Neural cell (in vitro differentiated cells): ENCODE measurements around the gene PTGFR. TPM values are rescaled to one million over a fixed set of nuclear protein-coding genes. Genes with fewer than 3 reads are reported as not detected.

Experiments
- H2AFZ ChIP-seq: fragments of 200-600, 300-800 bp; sonication (generic), shearing (Covaris generic); 2 replicates; pipeline ENCODE4 v1.6.0; 2014; ENCODE audit warnings: low read depth, mild to moderate bottlenecking, antibody characterized with exemption, low read length, moderate library complexity
- H3F3A ChIP-seq: fragments of 200-600 bp; shearing (Covaris generic); 2 replicates; pipeline ENCODE4 v1.6.1; 2016; ENCODE audit warnings: mild to moderate bottlenecking, moderate library complexity, mixed read lengths, antibody characterized with exemption, low read length; ENCODE audit not compliant: insufficient read depth, poor library complexity, severe bottlenecking
- H3K27ac ChIP-seq: fragments of 200-600, 300-800 bp; sonication (generic), shearing (Covaris generic); 2 replicates; pipeline ENCODE4 v1.5.1; 2014; ENCODE audit warnings: mild to moderate bottlenecking, low read length, moderate library complexity
- H3K27me3 ChIP-seq: fragments of 300-800, 200-600 bp; sonication (generic), shearing (Covaris generic); 2 replicates; pipeline ENCODE4 v1.6.0; 2014; ENCODE audit warnings: mild to moderate bottlenecking, low read depth, low read length, moderate library complexity; ENCODE audit not compliant: insufficient read depth
- H3K36me3 ChIP-seq: fragments of 300-800, 200-600 bp; sonication (generic), shearing (Covaris generic); 2 replicates; pipeline ENCODE4 v1.5.1; 2014; ENCODE audit warnings: mild to moderate bottlenecking, antibody characterized with exemption, low read length, moderate library complexity; ENCODE audit not compliant: insufficient read depth
- H3K4me2 ChIP-seq: fragments of 300-800, 200-600 bp; sonication (generic), shearing (Covaris generic); 2 replicates; pipeline ENCODE4 v1.6.0; 2014; ENCODE audit warnings: mild to moderate bottlenecking, low read length
- H3K4me3 ChIP-seq: fragments of 300-800, 200-600 bp; sonication (generic), shearing (Covaris generic); 2 replicates; pipeline ENCODE4 v1.5.1; 2014; ENCODE audit warnings: mild to moderate bottlenecking, low read length, moderate library complexity
- H3K79me2 ChIP-seq: fragments of 200-600 bp; shearing (Covaris generic); replicated peaks from 2 replicates; pipeline ENCODE4 v1.6.0; 2014; ENCODE audit warnings: mild to moderate bottlenecking, low read length, moderate library complexity; ENCODE audit not compliant: insufficient read depth
- H3K9ac ChIP-seq: fragments of 300-800, 200-600 bp; sonication (generic), shearing (Covaris generic); 2 replicates; pipeline ENCODE4 v1.6.1; 2016; ENCODE audit warnings: mild to moderate bottlenecking, low read length, mixed read lengths
- H3K9me2 ChIP-seq: fragments of 200-600 bp; shearing (Covaris generic); 2 replicates; pipeline ENCODE4 v1.6.1; 2016; ENCODE audit warnings: mild to moderate bottlenecking, low read length, mixed read lengths; ENCODE audit not compliant: insufficient read depth
- H3K9me3 ChIP-seq: fragments of 200-600, 300-800 bp; sonication (generic), shearing (Covaris generic); 2 replicates; pipeline ENCODE4 v1.6.1; 2016; ENCODE audit warnings: mild to moderate bottlenecking, mixed run types, low read length, moderate library complexity, mixed read lengths
- H4K20me1 ChIP-seq: fragments of 200-600 bp; shearing (Covaris generic); 2 replicates; pipeline ENCODE4 v1.6.1; 2016; ENCODE audit warnings: mild to moderate bottlenecking, mixed run types; ENCODE audit not compliant: insufficient read depth
- CTCF ChIP-seq: fragments of 450-650 bp; IDR thresholded peaks from 2 replicates; pipeline ENCODE4 v1.5.1; 2014; ENCODE audit warnings: antibody characterized with exemption, mild to moderate bottlenecking, moderate library complexity; ENCODE audit not compliant: poor library complexity, severe bottlenecking
- EP300 ChIP-seq: fragments of 450-650 bp; conservative IDR thresholded peaks from 2 replicates; pipeline ENCODE4 v1.6.1; 2014; ENCODE audit warnings: antibody characterized with exemption, mild to moderate bottlenecking, moderate library complexity; ENCODE audit not compliant: poor library complexity, severe bottlenecking
- EZH2 ChIP-seq: fragments of 200-600, 300-800 bp; shearing (Covaris generic), sonication (generic); IDR thresholded peaks from 2 replicates; pipeline ENCODE4 v1.6.1; 2014; ENCODE audit warnings: antibody characterized with exemption, low read length, borderline replicate concordance, mild to moderate bottlenecking; ENCODE audit not compliant: insufficient read depth, poor library complexity, severe bottlenecking
- MXI1 ChIP-seq: fragments of 450-650 bp; conservative IDR thresholded peaks from 2 replicates; pipeline ENCODE4 v1.6.1; 2014; ENCODE audit warnings: antibody characterized with exemption, mild to moderate bottlenecking; ENCODE audit not compliant: poor library complexity, severe bottlenecking
- POLR2AphosphoS5 ChIP-seq: IDR thresholded peaks from 2 replicates; pipeline ENCODE4 v1.6.1; 2012
- RAD21 ChIP-seq: fragments of 450-650 bp; conservative IDR thresholded peaks from 2 replicates; pipeline ENCODE4 v1.6.1; 2014; ENCODE audit warnings: antibody characterized with exemption, mild to moderate bottlenecking, moderate library complexity
- REST ChIP-seq: IDR thresholded peaks from 2 replicates; pipeline ENCODE4 v1.6.1; 2012; ENCODE audit warnings: borderline replicate concordance
- SMC3 ChIP-seq: fragments of 450-650 bp; conservative IDR thresholded peaks from 2 replicates; pipeline ENCODE4 v1.6.1; 2014; ENCODE audit warnings: antibody characterized with exemption, mild to moderate bottlenecking, moderate library complexity; ENCODE audit not compliant: poor library complexity
- TAF1 ChIP-seq: IDR thresholded peaks from 2 replicates; pipeline ENCODE4 v1.6.1; 2012; ENCODE audit warnings: low read depth
- polyA plus RNA-seq: library from polyadenylated mRNA; depleted of rRNA; stranded (reverse); fragments of >200 nt; gene quantifications from 2 replicates; pipeline ENCODE4 v1.2.3, GENCODE V29; 2014

The PTGFR gene
- polyA plus RNA-seq, 1 donor from 2014 or later = 0.54 TPM

DNA sequence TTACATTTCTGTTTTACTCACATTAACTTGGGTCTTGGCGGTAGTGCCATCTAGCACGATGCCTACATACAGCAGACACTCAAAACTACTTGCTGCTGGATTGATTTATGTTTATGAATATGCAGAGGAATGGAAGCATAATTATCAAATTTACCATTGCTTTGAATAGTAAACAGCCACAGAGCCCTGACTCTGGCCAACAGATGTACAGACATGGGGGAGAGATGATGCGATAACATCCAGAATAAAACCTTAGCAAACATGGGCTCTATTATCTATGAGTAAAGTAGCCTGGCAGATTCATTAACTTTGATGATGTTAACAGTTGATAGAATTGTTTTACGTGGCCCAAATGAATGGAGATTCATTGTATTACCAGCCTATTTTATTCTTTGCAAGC, 42.8 kb downstream of the PTGFR start:
- Histone ChIP-seq H3K9me3 (no peaks in the 10 kb centered on the region), H4K20me1 (no peaks in the 10 kb centered on the region), H3F3A (no peaks in the 10 kb centered on the region), H3K27ac (no peak overlapping the region), H3K27me3 (no peaks in the 10 kb centered on the region), H3K9me2 (no peaks in the 10 kb centered on the region), H3K9ac (no peak overlapping the region), H3K79me2 (no peaks in the 10 kb centered on the region), H2AFZ (no peak overlapping the region), H3K4me3 (no peak overlapping the region), H3K4me2 (no peak overlapping the region), H3K36me3 (no peaks in the 10 kb centered on the region)
- TF ChIP-seq MXI1 (no peak), TAF1 (no peak), EP300 (no peak), SMC3 (no peak), POLR2AphosphoS5 (no peak), EZH2 (no peak), REST (no peak)

- Histone ChIP-seq H3K27ac (no peak overlapping the region), H2AFZ (no peak overlapping the region), H3K79me2 (no peaks in the 10 kb centered on the region), H3K4me3 (no peak overlapping the region), H3K9me3 (no peaks in the 10 kb centered on the region), H3K36me3 (no peaks in the 10 kb centered on the region), H3F3A (no peaks in the 10 kb centered on the region), H3K4me2 (no peak overlapping the region), H3K27me3 (no peaks in the 10 kb centered on the region), H3K9me2 (no peaks in the 10 kb centered on the region), H3K9ac (no peak overlapping the region), H4K20me1 (no peaks in the 10 kb centered on the region)
- TF ChIP-seq MXI1 (no peak), SMC3 (no peak), EP300 (no peak), CTCF (no peak), REST (no peak), POLR2AphosphoS5 (no peak), RAD21 (no peak), EZH2 (no peak), TAF1 (no peak)
Observed at GRCh38 chr1:78535286-78535685, 44.5 kb downstream of the PTGFR start.
